SU-DHL-6 (cell line): ENCODE measurements around the gene GIMAP1.
"Not testable (repeated sequence)": the region's sequence is repeated elsewhere in the genome, so short reads cannot be mapped to it uniquely, and the experiment has no call there.

Source experiments
- EZH2phosphoT487 ChIP-seq: fragments of 200-600 bp; sonication (generic), shearing (Covaris generic); conservative IDR thresholded peaks from 2 replicates; pipeline ENCODE4 v1.6.1; 2018; ENCODE audit warnings: mild to moderate bottlenecking, antibody characterized with exemption, low read length, moderate library complexity, mixed read lengths
- TF ChIP-seq, protein P1 (sequence below): fragments of 200-600 bp; sonication (generic); IDR thresholded peaks from one replicate; pipeline ENCODE4 v1.5.1; 2017; ENCODE audit warnings: antibody characterized with exemption, mild to moderate bottlenecking, low read length, moderate library complexity; ENCODE audit not compliant: insufficient read depth, poor library complexity, severe bottlenecking

DNA sequence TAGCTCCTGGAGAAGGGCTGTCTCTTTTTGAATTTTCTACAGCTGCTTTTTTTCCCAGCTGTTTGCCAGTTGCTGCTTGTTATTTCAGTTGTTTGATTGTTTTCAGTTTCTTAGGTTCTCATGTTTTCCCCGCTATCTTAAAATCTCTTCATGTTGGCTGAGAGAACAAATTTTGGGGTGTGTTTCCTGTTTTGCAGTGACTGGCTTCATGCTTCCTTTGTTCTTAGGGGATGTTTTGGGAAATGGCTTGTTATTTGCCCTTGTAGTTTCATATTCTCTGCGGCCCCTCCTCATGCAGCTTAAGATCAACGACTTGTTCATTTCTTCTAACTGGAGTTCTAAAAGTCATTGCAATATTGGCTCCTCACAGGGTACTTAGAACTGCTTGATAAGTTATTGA is 39.6 kb upstream of the GIMAP1 start:
- TF ChIP-seq, protein P1, sequence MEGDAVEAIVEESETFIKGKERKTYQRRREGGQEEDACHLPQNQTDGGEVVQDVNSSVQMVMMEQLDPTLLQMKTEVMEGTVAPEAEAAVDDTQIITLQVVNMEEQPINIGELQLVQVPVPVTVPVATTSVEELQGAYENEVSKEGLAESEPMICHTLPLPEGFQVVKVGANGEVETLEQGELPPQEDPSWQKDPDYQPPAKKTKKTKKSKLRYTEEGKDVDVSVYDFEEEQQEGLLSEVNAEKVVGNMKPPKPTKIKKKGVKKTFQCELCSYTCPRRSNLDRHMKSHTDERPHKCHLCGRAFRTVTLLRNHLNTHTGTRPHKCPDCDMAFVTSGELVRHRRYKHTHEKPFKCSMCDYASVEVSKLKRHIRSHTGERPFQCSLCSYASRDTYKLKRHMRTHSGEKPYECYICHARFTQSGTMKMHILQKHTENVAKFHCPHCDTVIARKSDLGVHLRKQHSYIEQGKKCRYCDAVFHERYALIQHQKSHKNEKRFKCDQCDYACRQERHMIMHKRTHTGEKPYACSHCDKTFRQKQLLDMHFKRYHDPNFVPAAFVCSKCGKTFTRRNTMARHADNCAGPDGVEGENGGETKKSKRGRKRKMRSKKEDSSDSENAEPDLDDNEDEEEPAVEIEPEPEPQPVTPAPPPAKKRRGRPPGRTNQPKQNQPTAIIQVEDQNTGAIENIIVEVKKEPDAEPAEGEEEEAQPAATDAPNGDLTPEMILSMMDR, result not testable (repeated sequence)
- not testable (repeated sequence) for TF ChIP-seq EZH2phosphoT487
